Spleen (tissue), 11 donors: ENCODE measurements around the gene MBNL2. TPM values are rescaled to one million over a fixed set of nuclear protein-coding genes. Genes with fewer than 3 reads are reported as not detected.

Experiments
- DNase-seq: peaks from one replicate; pipeline ENCODE4 v3.0.0-alpha.2; 2020
- H3K27ac ChIP-seq, 8 donors: fragments of 200-600 bp; sonication (generic) in 7 of 8; 1 replicate in 4 of 8; 2 replicates in 4 of 8; pipeline versions ENCODE4 v1.5.0 to v1.8.0; 2016 to 2021; ENCODE audit warnings: inconsistent platforms in 4 of 8, mild to moderate bottlenecking in 4 of 8, moderate library complexity in 1 of 8
- H3K27me3 ChIP-seq, 7 donors: fragments of 200-600 bp; sonication (generic) in 6 of 7; replicated peaks in 1 of 7; 1 replicate in 4 of 7; 2 replicates in 3 of 7; pipeline versions ENCODE4 v1.5.0 to v1.8.0; 2016 to 2021; ENCODE audit warnings: inconsistent platforms in 3 of 7, mild to moderate bottlenecking in 1 of 7
- H3K36me3 ChIP-seq, 6 donors: fragments of 200-600 bp; sonication (generic) in 5 of 6; 1 replicate in 4 of 6; 2 replicates in 2 of 6; pipeline versions ENCODE4 v1.5.0 to v1.8.0; 2016 to 2021; ENCODE audit warnings: inconsistent platforms in 2 of 6
- H3K4me1 ChIP-seq, 6 donors: fragments of 200-600 bp; sonication (generic) in 5 of 6; 1 replicate in 3 of 6; 2 replicates in 3 of 6; pipeline versions ENCODE4 v1.5.0 to v1.8.0; 2016 to 2021; ENCODE audit warnings: inconsistent platforms in 3 of 6
- H3K4me3 ChIP-seq, 8 donors: fragments of 200-600 bp; sonication (generic) in 7 of 8; 1 replicate in 4 of 8; 2 replicates in 4 of 8; pipeline versions ENCODE4 v1.5.0 to v1.8.0; 2016 to 2021; ENCODE audit warnings: inconsistent platforms in 4 of 8, mild to moderate bottlenecking in 4 of 8, moderate library complexity in 2 of 8
- H3K9me3 ChIP-seq, 8 donors: fragments of 200-600 bp; sonication (generic) in 7 of 8; 1 replicate in 4 of 8; 2 replicates in 4 of 8; pipeline versions ENCODE4 v1.5.0 to v1.8.0; 2016 to 2021; ENCODE audit warnings: inconsistent platforms in 4 of 8
- POLR2A ChIP-seq, 3 donors: fragments of 450-650 bp; IDR thresholded peaks; one replicate each; pipeline ENCODE4 v1.5.1; 2017; ENCODE audit warnings: antibody characterized with exemption in 3 of 3, mild to moderate bottlenecking in 1 of 3
- POLR2AphosphoS5 ChIP-seq, 3 donors: sonication (generic); formaldehyde crosslinking; IDR thresholded peaks; one replicate each; pipeline ENCODE4 v1.5.1; 2017; ENCODE audit warnings: antibody characterized with exemption in 3 of 3
- WGBS, 5 donors: extraction: QIAGEN DNeasy Blood & Tissue Kit in 3 of 5; methylation state at CpG; one replicate each; pipeline versions ENCODE4 v1.1.5 to v1.1.7; 2013 to 2018; 5-methylcytosine and 5-hydroxymethylcytosine counted together
- intact Hi-C: fragments of 100-400 bp; cut with DNase I; formaldehyde crosslinking; loops from one replicate; pipeline ENCODE4 v1.15.0; 2023; ENCODE audit warnings: low total_unique reads
- polyA plus RNA-seq, 3 donors: library from polyadenylated mRNA; stranded (reverse); fragments of 200-250 nt; gene quantifications; one replicate each; pipeline ENCODE4 v1.2.1, GENCODE V29; 2013
- total RNA-seq, 7 donors: library from RNA; depleted of rRNA in 3 of 7; stranded (reverse); fragments of >200 nt in 3 of 7; fragmentation: NEBNext Ultra II Directional in 4 of 7; extraction: Animal tissue kit (Norgen Biotek cat#: 25700) in 4 of 7; gene quantifications; one replicate each; pipeline versions ENCODE4 v1.1.0 to v1.2.1, GENCODE V29; 2016 to 2021
- TF ChIP-seq, protein P1 (sequence below), 11 experiments: fragments of 200-600 bp in 7 of 11; fragments of 450-650 bp in 4 of 11; sonication (generic) in 4 of 11; IDR thresholded peaks in 8 of 11; conservative IDR thresholded peaks in 3 of 11; 1 replicate in 7 of 11; 2 replicates in 4 of 11; pipeline versions ENCODE4 v1.4.0 to v1.8.0; 2016 to 2021; ENCODE audit warnings: antibody characterized with exemption in 11 of 11, inconsistent platforms in 4 of 11, mild to moderate bottlenecking in 1 of 11
- donor health status: healthy with polysubstance abuse.
- donor health status: DM: no; HTN: no; CAD: no; lungs with moderate emphysema.
- donor health status: DM: no; HTN: no; CAD: no.
- donor health status: Bipolar disorder and iron deficiency.
- donor health status: healthy.
- donor health status: DM: no; HTN: no; CAD: no.
- donor health status: DM: yes; HTN: yes; CAD: no.

The MBNL2 gene
- total and polyA plus RNA-seq, 10 donors = 7.0 to 56.3 (median 31.1) TPM

- TF ChIP-seq POLR2A (IDR thresholded peaks at IDR 0.05) (no peak), POLR2AphosphoS5 (IDR thresholded peaks at IDR 0.05) (no peak)
- TF ChIP-seq, protein P1, sequence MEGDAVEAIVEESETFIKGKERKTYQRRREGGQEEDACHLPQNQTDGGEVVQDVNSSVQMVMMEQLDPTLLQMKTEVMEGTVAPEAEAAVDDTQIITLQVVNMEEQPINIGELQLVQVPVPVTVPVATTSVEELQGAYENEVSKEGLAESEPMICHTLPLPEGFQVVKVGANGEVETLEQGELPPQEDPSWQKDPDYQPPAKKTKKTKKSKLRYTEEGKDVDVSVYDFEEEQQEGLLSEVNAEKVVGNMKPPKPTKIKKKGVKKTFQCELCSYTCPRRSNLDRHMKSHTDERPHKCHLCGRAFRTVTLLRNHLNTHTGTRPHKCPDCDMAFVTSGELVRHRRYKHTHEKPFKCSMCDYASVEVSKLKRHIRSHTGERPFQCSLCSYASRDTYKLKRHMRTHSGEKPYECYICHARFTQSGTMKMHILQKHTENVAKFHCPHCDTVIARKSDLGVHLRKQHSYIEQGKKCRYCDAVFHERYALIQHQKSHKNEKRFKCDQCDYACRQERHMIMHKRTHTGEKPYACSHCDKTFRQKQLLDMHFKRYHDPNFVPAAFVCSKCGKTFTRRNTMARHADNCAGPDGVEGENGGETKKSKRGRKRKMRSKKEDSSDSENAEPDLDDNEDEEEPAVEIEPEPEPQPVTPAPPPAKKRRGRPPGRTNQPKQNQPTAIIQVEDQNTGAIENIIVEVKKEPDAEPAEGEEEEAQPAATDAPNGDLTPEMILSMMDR (IDR thresholded peaks at IDR 0.05 in 8 of 11, conservative IDR thresholded peaks at IDR 0.05 in 3 of 11) = no peak
- H3K27me3 ChIP-seq = no peaks in the 10 kb centered on the region
- peaks cover 0 to 17% (median 0%) of the 10 kb centered on the region in 6 donors for H3K4me1 ChIP-seq
- H3K9me3 ChIP-seq = no peaks in the 10 kb centered on the region
- WGBS, 5 donors = 86 to 94% (median 91%) methylated on average over 9 of the region's 9 CpGs
- no peak overlapping the region for H3K4me3 ChIP-seq
- intact Hi-C loops = no loop called here
- no peak overlapping the region for H3K27ac ChIP-seq
- no peak for DNase-seq
- no peaks in the 10 kb centered on the region for H3K36me3 ChIP-seq
Measured at GRCh38 chr13:97286317-97287046, 64.3 kb downstream of the MBNL2 start.

- intact Hi-C loops = no loop called here
- no peak for DNase-seq
- H3K9me3 ChIP-seq = no peaks in the 10 kb centered on the region
- peaks cover 0 to 11% (median 0%) of the 10 kb centered on the region in 6 donors for H3K4me1 ChIP-seq
- 89 to 94% (median 91%) methylated on average over 5 of the region's 5 CpGs for WGBS, 5 donors
- H3K36me3 ChIP-seq = no peaks in the 10 kb centered on the region
- H3K27me3 ChIP-seq = no peaks in the 10 kb centered on the region
- no peak overlapping the region for H3K27ac ChIP-seq
- no peak overlapping the region for H3K4me3 ChIP-seq
- TF ChIP-seq POLR2A (IDR thresholded peaks at IDR 0.05) = no peak
- TF ChIP-seq, protein P1 (IDR thresholded peaks at IDR 0.05 in 8 of 11, conservative IDR thresholded peaks at IDR 0.05 in 3 of 11) = no peak
Measured at GRCh38 chr13:97287047-97287383, 64.9 kb downstream of the MBNL2 start.

- intact Hi-C loops = no loop called here
- Histone ChIP-seq H3K27me3 (no peaks in the 10 kb centered on the region), H3K4me3 (no peak overlapping the region), H3K9me3 (no peaks in the 10 kb centered on the region), H3K36me3 (no peaks in the 10 kb centered on the region), H3K4me1 (peaks cover 0 to 8% (median 0%) of the 10 kb centered on the region in 6 donors), H3K27ac (no peak overlapping the region)
- TF ChIP-seq POLR2A (IDR thresholded peaks at IDR 0.05) (no peak), POLR2AphosphoS5 (IDR thresholded peaks at IDR 0.05) (no peak)
- TF ChIP-seq, protein P1 (IDR thresholded peaks at IDR 0.05 in 8 of 11, conservative IDR thresholded peaks at IDR 0.05 in 3 of 11) = no peak
- DNase-seq = no peak
- 93 to 100% (median 99%) methylated on average over 2 of the region's 2 CpGs for WGBS, 5 donors
Measured at GRCh38 chr13:97288486-97288900, 66.4 kb downstream of the MBNL2 start.

DNA sequence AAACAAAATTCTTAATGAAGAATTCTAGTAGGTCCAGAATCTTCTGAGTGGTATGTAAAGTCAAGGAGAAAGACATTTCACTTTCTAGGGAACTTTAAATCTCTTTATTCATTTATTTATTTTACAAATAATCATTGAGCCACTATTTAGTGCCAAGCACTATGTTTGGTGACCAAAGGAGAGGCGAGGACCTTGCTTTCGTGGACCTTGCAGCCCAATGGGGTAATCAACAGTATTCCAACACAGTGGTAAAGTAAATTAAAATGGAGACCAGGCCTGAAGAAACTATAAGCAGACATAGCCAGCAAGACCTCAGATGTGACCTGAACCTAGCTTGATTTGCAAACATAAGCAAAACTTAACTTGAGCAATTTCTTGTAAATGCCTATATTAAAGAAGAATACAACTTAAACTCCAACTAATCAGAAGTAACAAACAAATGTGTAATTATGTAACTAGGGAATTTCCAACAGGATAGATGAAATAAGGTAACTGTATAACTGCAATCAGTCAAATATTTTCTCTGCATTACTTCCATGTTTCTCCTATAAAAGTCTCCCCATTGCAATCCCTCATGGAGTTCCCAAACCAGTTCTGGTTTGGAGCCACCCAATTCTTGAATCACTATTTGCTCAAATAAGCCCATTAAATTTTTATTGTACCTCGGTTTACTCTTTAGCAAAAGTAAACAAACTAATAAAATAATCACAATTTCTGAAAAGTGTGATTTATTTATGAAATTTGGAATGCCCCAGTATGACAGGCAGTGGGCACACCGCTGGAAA is 67.6 kb downstream of the MBNL2 start:
- no peak for DNase-seq
- Histone ChIP-seq H3K27ac (no peak overlapping the region), H3K36me3 (no peaks in the 10 kb centered on the region), H3K27me3 (no peaks in the 10 kb centered on the region), H3K9me3 (no peaks in the 10 kb centered on the region), H3K4me1 (peaks cover 0 to 4% (median 0%) of the 10 kb centered on the region in 6 donors), H3K4me3 (no peak overlapping the region)
- intact Hi-C loops = no loop called here
- TF ChIP-seq, protein P1 (IDR thresholded peaks at IDR 0.05 in 8 of 11, conservative IDR thresholded peaks at IDR 0.05 in 3 of 11) = no peak
- TF ChIP-seq POLR2A (IDR thresholded peaks at IDR 0.05) (no peak), POLR2AphosphoS5 (IDR thresholded peaks at IDR 0.05) (no peak)
- 94 to 96% (median 95%) methylated on average over 4 of the region's 4 CpGs for WGBS, 5 donors
